CD4-positive, alpha-beta T cell treated with Interleukin-10 for 1 hour (primary cell): Measurements from ENCODE around the gene DLGAP1.
"Not testable (repeated sequence)": the region's sequence is repeated elsewhere in the genome, so short reads cannot be mapped to it uniquely, and the experiment has no call there.

Experiments
- DNase-seq: peaks from one replicate; pipeline ENCODE4 v3.0.0-alpha.2; 2020

The DLGAP1 gene

GRCh38 chr18:4455113-4455811, at the start of gene DLGAP1:
TSS of gene DLGAP1 (minus strand) at chr18:4455307.
- DNase-seq = peak; percentile 10

DNA sequence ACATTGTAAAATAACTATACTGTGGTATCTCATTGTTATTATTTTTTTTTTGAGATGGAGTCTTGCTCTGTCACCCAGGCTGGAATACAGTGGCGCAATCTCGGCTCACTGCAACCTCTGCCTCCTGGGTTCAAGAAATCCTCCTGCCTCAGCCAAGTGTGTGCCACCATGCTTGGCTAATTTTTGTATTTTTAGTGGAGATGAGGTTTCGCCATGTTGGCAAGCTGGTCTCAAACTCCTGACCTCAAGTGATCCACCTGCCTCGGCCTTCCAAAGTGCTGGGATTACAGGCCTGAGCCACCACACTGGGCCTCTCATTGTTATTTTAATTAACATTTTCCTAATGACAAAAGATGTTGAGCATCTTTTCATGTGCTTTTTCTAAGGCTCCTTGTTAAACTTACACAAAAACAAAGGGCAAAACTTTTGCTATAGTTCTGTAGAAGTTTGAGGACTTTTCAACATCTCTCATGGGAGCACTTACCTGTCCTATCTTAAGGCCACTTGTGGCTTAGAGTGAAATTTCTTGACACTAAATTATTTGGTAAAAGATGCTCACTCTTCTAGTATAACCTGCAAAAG, 39.7 kb upstream of the DLGAP1 start:
- not testable (repeated sequence) for DNase-seq

DNA sequence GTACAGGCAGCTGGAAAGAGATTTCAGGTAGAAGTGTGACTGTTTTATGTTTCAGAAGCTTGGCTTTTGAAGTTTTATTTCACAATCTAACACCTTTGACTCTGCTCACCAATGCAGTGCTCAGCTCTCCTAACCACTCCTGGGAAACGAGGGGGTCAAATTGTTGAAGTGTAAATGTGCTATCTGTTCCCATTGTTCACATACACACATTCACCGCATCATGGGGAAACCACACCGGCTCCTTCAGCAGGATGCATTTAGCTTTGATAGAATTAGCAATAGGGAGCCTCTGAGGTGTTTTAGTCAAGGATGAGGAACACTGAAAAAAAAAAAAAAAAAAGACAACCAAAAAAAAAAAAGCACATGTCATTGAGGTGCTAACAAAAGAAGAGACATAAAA, 13.4 kb upstream of the DLGAP1 start:
- DNase-seq = no peak

DNA sequence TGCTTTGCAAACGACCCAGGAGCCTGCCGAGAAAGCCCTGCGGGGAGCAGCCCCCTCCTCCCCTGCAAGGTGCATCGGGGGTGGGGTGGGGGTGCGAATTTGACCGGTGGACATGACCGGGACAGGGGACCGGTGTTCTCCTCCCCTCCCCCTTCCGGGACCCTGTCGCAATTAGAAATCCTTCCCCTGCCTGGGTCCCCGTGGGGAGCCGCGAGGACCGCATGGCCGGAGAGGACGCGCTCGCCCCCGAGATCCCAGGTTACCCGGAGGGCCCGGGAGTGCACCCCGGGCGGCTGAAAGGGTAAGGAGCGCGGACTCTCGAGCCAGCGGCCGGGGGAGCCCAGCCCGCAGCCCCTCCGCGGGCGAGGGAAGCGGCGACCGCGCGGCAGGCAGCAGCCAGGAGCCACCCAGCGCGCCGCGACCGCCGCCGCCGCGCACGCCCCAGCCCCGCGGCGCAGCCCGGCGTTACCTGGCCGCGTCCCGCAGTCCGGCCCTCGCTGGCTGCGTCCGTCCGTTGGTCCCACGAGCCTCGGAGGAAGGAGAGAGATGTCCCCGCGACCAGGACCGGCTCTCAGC, 482 bp downstream of the DLGAP1 start:
- DNase-seq = no peak

DNA sequence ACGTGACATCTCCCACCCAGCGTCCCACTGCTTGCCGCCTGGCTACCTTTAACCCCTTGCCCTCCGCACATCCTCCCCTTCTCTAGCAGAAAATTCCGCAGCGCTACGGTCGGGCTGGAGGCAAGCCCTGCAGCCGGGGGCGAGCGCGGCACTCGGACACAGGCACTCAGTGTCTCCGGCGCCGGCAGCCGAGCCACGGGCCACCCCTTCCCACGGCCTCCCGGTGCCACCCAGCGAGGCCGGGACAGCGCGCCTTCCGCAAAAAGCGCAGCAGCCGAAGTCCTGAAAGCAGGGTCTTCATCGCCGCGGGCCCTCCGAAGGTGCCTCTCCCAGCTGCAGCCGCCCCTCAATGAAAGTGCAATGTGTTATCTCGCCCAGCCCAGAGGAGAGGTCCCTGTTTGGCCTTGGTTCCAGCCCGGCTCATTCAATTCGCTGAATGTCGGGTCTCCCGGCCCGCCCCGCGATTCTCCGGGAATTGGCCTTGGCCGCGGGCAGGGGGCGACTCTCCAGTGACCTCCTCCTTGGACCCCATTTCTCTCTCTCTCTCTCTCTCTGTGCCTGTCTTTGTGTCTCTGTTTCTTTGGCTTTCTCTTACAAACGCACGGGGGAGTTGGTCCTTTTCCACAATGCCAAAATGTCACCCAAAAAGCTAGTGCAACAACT, 1.1 kb downstream of the DLGAP1 start:
- no peak for DNase-seq

DNA sequence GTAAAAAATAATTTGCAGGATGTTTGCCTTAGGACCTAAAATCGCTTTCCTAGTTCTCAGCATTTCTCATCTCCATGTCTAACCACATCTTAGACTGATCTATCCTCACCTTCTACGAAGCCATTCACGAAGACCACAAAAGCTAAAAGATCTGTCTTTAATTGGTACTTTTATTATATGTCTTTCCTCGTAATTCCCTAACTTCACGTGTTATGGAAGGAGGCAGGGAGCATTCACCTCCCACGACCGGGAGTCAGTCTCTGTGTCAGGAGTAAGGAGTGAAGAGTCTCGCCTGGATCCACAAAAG, 1.6 kb downstream of the DLGAP1 start:
- no peak for DNase-seq

- DNase-seq = no peak
Observed at GRCh38 chr18:4450065-4450658, 4.9 kb downstream of the DLGAP1 start.

GRCh38 chr18:4445902-4446301, 9.2 kb downstream of the DLGAP1 start:
- no peak for DNase-seq

- DNase-seq = no peak
Observed at GRCh38 chr18:4444306-4444705, 10.8 kb downstream of the DLGAP1 start.

GRCh38 chr18:4441098-4441497, 14.0 kb downstream of the DLGAP1 start:
- DNase-seq = no peak

GRCh38 chr18:4438938-4439337, 16.2 kb downstream of the DLGAP1 start:
- no peak for DNase-seq

GRCh38 chr18:4433717-4434116, 21.4 kb downstream of the DLGAP1 start:
- DNase-seq = no peak

DNA sequence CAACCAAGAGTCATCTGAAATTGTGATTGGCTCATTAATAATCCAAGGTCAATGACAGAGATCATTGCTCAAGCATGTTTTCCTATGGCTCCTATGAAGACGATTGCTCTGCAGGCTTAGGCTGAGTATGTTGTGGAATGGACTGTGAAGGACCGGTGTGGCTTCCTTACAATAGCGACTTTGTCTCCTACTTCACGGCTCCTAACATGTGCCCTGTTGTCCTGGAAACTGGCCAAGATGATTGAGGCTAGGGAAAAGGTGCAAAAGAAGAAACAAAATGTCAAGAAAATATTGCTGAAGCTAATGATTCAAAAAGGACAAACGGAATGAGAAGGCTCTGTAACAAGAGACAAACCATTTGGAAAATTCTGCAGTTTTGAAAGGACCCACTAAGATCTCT, 24.3 kb downstream of the DLGAP1 start:
- DNase-seq = no peak

GRCh38 chr18:4417714-4418113, 37.4 kb downstream of the DLGAP1 start:
- DNase-seq = no peak

- DNase-seq = no peak
Observed at GRCh38 chr18:4416976-4417375, 38.1 kb downstream of the DLGAP1 start.

DNA sequence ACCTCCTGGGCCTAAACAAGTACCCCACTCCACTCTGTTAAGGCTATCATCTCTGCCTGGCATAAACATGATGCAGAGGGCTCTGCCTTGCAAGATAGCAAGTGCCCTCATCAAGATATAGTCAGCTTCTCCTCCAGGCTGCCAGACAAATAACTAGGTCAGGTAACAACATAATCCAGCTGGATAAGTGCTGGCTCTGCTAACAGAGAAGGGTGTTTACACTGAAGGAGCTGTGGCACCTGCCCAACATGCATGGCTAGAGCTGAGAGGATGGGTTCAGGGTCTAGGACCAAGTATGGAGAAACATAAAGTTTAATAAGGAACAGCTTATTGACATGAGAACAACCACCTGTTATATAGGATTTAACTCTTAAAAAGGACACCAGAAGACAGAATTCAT, 42.8 kb downstream of the DLGAP1 start:
- DNase-seq = no peak

GRCh38 chr18:4406856-4407255, 48.3 kb downstream of the DLGAP1 start:
- DNase-seq = no peak

- DNase-seq = no peak
Observed at GRCh38 chr18:4405965-4406364, 49.1 kb downstream of the DLGAP1 start.

DNA sequence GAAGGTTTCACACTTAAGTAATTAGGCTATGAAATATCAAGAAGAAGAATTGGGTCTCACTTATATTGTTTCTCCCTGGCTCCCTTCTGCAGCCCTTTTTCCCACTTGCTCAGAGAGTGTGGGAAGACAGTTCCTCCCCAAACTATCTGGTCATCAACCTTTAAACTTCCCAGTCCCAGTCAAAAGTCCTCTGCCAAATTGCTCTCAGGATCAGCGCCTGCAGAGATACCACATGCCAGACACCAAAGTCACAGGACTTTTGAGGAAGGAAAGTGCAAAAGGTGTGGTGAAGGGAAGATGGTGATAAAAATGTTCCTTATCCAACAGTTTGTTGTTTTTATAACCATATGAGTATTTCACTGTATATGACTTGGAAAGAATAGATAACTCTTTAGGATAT, 51.3 kb downstream of the DLGAP1 start:
- DNase-seq = no peak

- no peak for DNase-seq
Observed at GRCh38 chr18:4400911-4401310, 54.2 kb downstream of the DLGAP1 start.

- DNase-seq = no peak
Observed at GRCh38 chr18:4399929-4400328, 55.2 kb downstream of the DLGAP1 start.

DNA sequence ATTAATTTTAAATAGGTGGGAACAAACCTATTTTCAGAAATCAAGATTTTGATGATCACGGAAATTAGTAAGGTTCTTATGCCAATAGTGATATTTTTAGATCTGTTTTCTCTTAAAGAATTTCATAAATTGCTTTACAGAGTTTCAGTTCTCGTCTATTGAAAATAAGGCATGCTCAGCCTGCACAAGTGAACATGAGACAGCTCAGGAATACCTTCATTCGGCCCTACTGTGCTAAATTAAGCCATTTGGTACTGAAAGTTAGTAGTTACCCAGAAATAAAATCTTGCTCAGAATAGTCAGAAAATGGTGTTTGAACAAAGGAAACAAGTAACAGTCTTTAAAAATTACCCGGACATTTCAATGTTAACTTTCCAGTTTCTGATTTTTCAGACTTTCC, 60.4 kb downstream of the DLGAP1 start:
- DNase-seq = no peak

- DNase-seq = peak; percentile 10
Observed at GRCh38 chr18:4391859-4392258, 63.2 kb downstream of the DLGAP1 start.

DNA sequence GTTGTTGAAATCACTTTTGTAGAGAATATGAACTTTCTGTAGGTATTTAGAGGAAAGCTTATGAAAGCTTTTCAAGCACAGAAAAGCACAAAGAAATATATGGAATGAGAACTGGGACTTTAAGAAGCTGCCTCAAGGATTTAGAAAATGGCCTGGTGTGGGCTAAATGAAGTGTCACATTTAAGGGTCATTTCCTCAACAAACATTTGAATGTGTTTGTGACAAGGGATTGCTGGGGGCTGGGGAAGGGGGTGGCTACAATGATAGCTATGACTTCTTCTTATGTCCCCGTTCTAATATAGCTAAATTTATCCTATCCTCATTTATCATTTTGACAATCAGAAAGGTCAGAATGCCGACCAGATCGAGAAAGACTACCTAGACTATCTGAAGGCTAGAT, 69.2 kb downstream of the DLGAP1 start:
- no peak for DNase-seq
